RWPE1 (cell line): Measurements from ENCODE around the gene UGT1A4.
"Not testable (repeated sequence)": the region's sequence is repeated elsewhere in the genome, so short reads cannot be mapped to it uniquely, and the experiment has no call there.

Source experiments
- CTCF ChIA-PET: fragments of 350-600 bp; sonication (Branson Sonifier 250); formaldehyde crosslinking; extraction: SDS; loops from one replicate; lab custom pipeline; 2021; lab: Yijun Ruan, JAX
- POLR2A ChIA-PET: fragments of 400-600 bp; formaldehyde crosslinking; extraction: SDS; loops from one replicate; lab custom pipeline; 2020; ENCODE audit warnings: antibody characterized with exemption; ENCODE audit not compliant: low non-redundant PET; lab: Yijun Ruan, JAX
- DNase-seq: peaks from one replicate; pipeline ENCODE4 v3.0.0; 2012; ENCODE audit warnings: low spot score
- H3K27ac ChIP-seq: fragments of 450-650 bp; 2 replicates; pipeline ENCODE4 v1.5.1; 2017
- CTCF ChIP-seq: fragments of 450-650 bp; conservative IDR thresholded peaks from 2 replicates; pipeline ENCODE4 v1.5.1; 2017; ENCODE audit warnings: low read depth, mild to moderate bottlenecking

The UGT1A4 gene

GRCh38 chr2:233693963-233694362 lies 24.6 kb upstream of the UGT1A4 start:
- TF ChIP-seq CTCF: no peak
- CTCF ChIA-PET: no interaction called here
- no peak overlapping the region for H3K27ac ChIP-seq
- DNase-seq: no peak
- POLR2A ChIA-PET: no interaction called here

DNA sequence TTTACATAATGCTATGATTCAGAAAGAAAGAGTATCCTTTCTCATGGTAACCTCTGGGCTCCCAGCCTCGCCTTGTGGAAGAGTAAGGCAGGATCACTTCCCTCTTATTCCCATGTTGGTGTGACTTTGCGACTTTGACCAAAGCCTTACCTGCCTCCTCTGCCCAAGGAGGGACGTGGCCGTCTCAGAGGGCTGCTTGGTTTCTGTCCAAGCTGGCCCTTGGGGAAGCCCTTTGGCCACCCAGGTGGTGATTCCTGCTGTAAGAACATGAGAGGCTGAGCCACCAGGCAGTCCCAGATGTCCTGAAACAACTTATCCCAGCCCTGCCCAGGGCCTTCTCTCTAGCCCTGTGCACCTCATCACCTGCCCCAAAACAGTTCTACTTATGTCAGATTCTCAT lies 19.8 kb upstream of the UGT1A4 start:
- TF ChIP-seq CTCF: no peak
- no peak for DNase-seq
- H3K27ac ChIP-seq: peak overlapping the region; percentile 36; the same call in 1 of the 2 replicates
- ChIA-PET POLR2A (no interaction called here), CTCF (no interaction called here)

DNA sequence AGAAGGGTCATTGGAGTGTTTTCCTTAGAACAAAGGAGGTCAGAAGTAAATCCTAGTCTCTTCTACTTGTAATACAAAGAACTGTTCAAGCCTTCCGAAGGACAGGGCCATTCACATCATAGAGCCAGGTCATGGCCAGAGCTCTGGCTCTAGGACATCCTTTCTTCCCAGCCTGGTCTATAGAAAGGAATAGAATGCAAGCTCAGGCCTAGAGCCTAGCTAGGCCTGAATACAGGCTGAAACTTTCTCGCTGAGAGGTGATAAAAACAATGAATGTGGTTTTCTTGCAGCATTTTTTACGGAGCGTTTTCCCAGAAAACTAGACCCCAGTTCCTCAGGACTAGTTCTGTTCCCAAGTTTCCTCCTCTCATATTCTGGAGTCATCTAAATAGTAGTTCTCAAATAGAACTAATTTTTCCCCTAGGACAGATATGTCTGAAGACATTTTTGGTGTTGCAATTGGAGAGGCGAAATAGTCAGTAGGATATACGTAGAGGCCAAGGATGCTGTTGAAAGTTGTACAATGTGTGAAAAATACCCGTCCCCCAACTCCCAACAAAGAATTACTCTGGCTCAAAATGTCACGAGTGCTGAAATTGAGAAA lies 19.0 kb upstream of the UGT1A4 start:
- H3K27ac ChIP-seq: peak overlapping the region; percentile 86
- ChIA-PET CTCF (interaction anchor here (0.6 kb wide), 1 partner anchor 17 kb away, joined by 3 read pairs; no protein-coding TSS in a partner anchor), POLR2A (no interaction called here)
- TF ChIP-seq CTCF: no peak
- DNase-seq: no peak

DNA sequence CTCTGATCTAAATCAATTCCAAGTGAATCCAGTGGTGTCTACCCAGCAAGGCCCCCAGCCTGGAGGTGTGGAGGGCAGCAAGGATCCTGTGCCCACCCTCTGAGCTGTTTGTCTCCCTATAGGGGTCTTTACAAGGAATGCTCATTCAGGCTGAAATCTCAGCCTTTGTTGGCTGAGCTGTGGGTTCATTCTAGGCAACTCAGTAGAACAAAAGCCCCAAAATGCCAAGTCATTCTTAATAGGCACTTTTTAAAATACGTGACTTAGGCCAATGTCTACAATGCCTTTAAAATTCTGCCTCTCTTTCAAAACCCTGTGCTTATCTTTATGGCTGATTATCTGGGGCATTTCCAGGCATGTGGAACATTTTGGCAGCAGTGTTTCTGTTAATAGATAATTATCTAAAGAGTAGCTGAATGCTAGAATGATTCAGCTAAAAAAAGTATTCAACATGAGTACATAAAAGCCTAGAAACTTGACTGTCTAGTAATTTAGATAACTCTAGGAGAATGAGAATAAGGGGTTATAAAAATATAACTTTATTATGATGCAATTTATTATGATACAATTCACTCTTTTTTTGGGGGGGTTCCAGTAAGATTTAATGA lies 18.4 kb upstream of the UGT1A4 start:
- no peak for DNase-seq

GRCh38 chr2:233700842-233701241 lies 17.7 kb upstream of the UGT1A4 start:
- DNase-seq, CTCF ChIA-PET, H3K27ac ChIP-seq, POLR2A ChIA-PET: not testable (repeated sequence)

More for the DNA sequence above, 18.4 kb upstream of the UGT1A4 start:
- POLR2A ChIA-PET: no interaction called here
- TF ChIP-seq CTCF: no peak
- CTCF ChIA-PET: interaction anchor here (0.6 kb wide), 1 partner anchor 16 kb away, joined by 3 read pairs; no protein-coding TSS in a partner anchor
- H3K27ac ChIP-seq: peak overlapping the region; percentile 86

- no peak for DNase-seq
- POLR2A ChIA-PET: no interaction called here
- TF ChIP-seq CTCF: no peak
- CTCF ChIA-PET: no interaction called here
- no peak overlapping the region for H3K27ac ChIP-seq
Measured at GRCh38 chr2:233702238-233702637, 16.3 kb upstream of the UGT1A4 start.
